Small intestine (tissue), 7 donors: ENCODE results near the gene DMC1. TPM values are rescaled to one million over a fixed set of nuclear protein-coding genes. Genes with fewer than 3 reads are reported as not detected.
A peak's percentile ranks its signal among the peaks of the same experiment; 100 is the strongest.

Experiments
- DNase-seq, 2 donors: peaks; one replicate each; pipeline versions ENCODE4 v3.0.0 to v3.0.0-alpha.2; 2013
- FAIRE-seq: peaks from 2 replicates; lab custom pipeline; 2012; peaks lifted over from hg19 to GRCh38; lab: Jason Lieb, UNC
- H3K27ac ChIP-seq, 3 donors: one replicate each; pipeline ENCODE4 v1.5.1; 2013; ENCODE audit warnings: low read length in 2 of 3, mild to moderate bottlenecking in 2 of 3, control low read depth in 1 of 3, inconsistent platforms in 1 of 3, low read depth in 1 of 3, moderate library complexity in 1 of 3
- H3K27me3 ChIP-seq, 3 donors: one replicate each; pipeline ENCODE4 v1.6.1; 2013; ENCODE audit warnings: low read length in 3 of 3, inconsistent platforms in 1 of 3; ENCODE audit not compliant: control insufficient read depth in 3 of 3, insufficient read depth in 3 of 3
- H3K36me3 ChIP-seq, 3 donors: one replicate each; pipeline ENCODE4 v1.6.1; 2013; ENCODE audit warnings: low read length in 3 of 3, inconsistent platforms in 1 of 3, low read depth in 1 of 3, mild to moderate bottlenecking in 1 of 3, moderate library complexity in 1 of 3; ENCODE audit not compliant: control insufficient read depth in 3 of 3, insufficient read depth in 2 of 3
- H3K4me1 ChIP-seq, 3 donors: one replicate each; pipeline ENCODE4 v1.6.1; 2013; ENCODE audit warnings: low read length in 2 of 3, inconsistent platforms in 1 of 3, low read depth in 1 of 3, mild to moderate bottlenecking in 1 of 3, moderate library complexity in 1 of 3; ENCODE audit not compliant: control insufficient read depth in 3 of 3, insufficient read depth in 2 of 3
- H3K4me3 ChIP-seq, 3 donors: one replicate each; pipeline ENCODE4 v1.5.1; 2013; ENCODE audit warnings: low read length in 3 of 3, control low read depth in 1 of 3, inconsistent platforms in 1 of 3, low read depth in 1 of 3, mild to moderate bottlenecking in 1 of 3, moderate library complexity in 1 of 3
- H3K9me3 ChIP-seq, 2 donors: one replicate each; pipeline ENCODE4 v1.6.1; 2013; ENCODE audit warnings: low read depth in 1 of 2, low read length in 1 of 2; ENCODE audit not compliant: control insufficient read depth in 2 of 2, insufficient read depth in 1 of 2
- WGBS, 3 donors: extraction: QIAGEN DNeasy Blood & Tissue Kit; methylation state at CpG; one replicate each; pipeline ENCODE4 v1.1.7; 2013; 5-methylcytosine and 5-hydroxymethylcytosine counted together
- polyA plus RNA-seq, 4 donors: library from polyadenylated mRNA; stranded (reverse) in 3 of 4; unstranded in 1 of 4; fragments of 200-250 nt in 3 of 4; fragments of 120-200 nt in 1 of 4; gene quantifications; one replicate each; pipeline versions ENCODE4 v1.2.1 to v1.2.3, GENCODE V29; 2013
- donor health status: healthy with polysubstance abuse.
- donor health status: control.
- donor health status: control.
- donor health status: Bipolar disorder and iron deficiency.
- donor health status: healthy.

DMC1 gene
- polyA plus RNA-seq, 4 donors, result 0.70 to 2.1 TPM; not detected in 2

DNA sequence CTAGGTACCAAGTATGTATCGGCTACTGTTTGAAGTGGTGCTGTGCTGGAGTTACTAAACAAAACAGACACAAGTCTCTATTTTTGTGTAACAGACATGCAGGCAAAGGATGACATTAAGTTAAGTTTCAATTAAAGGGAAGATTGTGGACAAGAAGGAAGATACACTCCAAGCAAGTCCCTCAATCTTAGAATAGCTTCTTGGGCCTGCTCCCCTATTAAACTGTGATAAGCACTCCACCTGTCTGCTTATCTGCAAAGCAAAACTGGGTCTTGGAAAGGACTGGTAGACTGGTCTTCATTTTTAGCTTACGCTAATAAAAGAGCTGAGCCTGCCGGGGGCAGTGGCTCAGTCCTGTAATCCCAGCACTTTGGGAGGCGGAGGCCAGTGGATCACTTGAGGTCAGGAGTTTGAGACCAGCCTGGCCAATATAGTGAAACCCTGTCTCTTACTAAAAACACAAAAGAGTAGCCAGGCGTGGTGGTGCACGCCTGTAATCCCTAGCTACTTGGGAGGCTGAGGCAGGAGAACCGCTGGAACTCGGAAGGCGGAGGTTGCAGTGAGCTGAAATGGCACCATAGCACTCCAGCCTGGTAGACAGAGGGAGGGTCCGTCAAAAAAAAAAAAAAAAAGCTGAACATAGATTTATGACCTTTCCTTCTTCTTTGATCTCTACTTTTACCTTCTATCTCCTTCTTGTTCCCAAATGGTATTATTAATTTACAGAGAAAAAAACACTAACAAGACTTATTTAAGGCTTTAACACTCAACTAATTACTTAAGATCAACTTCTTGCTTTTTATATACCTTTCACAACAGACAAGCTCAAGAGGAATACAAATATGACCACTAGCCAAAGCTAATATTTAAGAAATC lies 67.9 kb downstream of the DMC1 start:
- Histone ChIP-seq H3K4me1 (peaks cover 0 to 8% (median 3%) of the 10 kb centered on the region in 3 donors), H3K27ac (no peak overlapping the region), H3K9me3 (peaks cover 0 to 3% of the 10 kb centered on the region in 2 donors), H3K36me3 (peaks cover 13 to 34% (median 17%) of the 10 kb centered on the region in 3 donors), H3K27me3 (no peaks in the 10 kb centered on the region), H3K4me3 (peak overlapping the region in 1 of 3 donors; percentile 1)
- FAIRE-seq, result no peak
- DNase-seq, result no peak
- 82 to 86% (median 83%) methylated on average over 10 of the region's 10 CpGs for WGBS, 3 donors

DNA sequence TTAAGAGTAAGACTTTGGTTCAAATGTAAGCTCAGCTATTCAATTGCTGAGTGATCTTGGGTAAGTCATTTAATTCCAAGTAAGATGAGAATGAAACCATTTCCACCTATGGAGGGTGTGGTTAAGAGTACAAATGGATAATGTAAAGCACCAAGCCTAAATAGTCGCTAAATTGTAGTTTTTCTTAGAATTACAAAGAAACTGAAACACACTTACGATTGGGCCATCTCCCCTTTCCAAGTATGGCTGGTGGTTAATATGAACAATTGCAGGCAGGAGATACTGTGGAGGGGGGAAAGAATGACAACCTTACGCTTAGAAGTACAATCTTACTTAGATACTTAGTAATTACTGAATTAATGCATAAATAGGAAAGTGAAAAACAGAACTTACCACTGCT lies 72.1 kb downstream of the DMC1 start:
- Histone ChIP-seq H3K27me3 (no peaks in the 10 kb centered on the region), H3K9me3 (no peaks in the 10 kb centered on the region), H3K4me3 (no peak overlapping the region), H3K36me3 (peaks cover 24 to 57% (median 45%) of the 10 kb centered on the region in 3 donors), H3K4me1 (peaks cover 0 to 6% (median 0%) of the 10 kb centered on the region in 3 donors), H3K27ac (no peak overlapping the region)
- DNase-seq (no peak), FAIRE-seq (no peak)
- WGBS, 3 donors, result 75 to 83% (median 75%) methylated on average over 3 of the region's 3 CpGs

DNA sequence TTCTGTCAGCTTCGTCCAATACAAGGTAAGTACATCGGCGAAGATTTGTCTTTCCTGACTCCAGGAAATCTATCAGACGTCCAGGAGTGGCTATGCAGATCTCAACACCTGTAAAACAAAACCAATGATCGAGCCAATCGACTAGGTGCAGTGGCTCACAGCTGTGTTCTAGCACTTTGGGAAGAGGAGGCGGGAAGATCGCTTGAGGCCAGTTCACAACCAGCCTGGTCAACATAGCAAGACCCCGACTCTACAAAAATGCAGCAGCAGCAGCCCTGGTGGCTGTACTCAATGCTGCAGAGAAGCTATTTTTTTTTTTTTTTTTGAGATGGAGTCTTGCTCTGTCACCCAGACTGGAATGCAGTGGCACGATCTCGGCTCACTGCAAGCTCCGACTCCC lies 75.0 kb downstream of the DMC1 start:
- 89 to 95% (median 93%) methylated on average over 12 of the region's 12 CpGs for WGBS, 3 donors
- no peaks in the 10 kb centered on the region for H3K9me3 ChIP-seq
- H3K4me3 ChIP-seq, result no peak overlapping the region
- no peak overlapping the region for H3K27ac ChIP-seq
- H3K27me3 ChIP-seq, result no peaks in the 10 kb centered on the region
- H3K4me1 ChIP-seq, result peaks cover 0 to 8% (median 0%) of the 10 kb centered on the region in 3 donors
- H3K36me3 ChIP-seq, result peaks cover 24 to 62% (median 38%) of the 10 kb centered on the region in 3 donors
- DNase-seq, result no peak
- FAIRE-seq, result no peak

DNA sequence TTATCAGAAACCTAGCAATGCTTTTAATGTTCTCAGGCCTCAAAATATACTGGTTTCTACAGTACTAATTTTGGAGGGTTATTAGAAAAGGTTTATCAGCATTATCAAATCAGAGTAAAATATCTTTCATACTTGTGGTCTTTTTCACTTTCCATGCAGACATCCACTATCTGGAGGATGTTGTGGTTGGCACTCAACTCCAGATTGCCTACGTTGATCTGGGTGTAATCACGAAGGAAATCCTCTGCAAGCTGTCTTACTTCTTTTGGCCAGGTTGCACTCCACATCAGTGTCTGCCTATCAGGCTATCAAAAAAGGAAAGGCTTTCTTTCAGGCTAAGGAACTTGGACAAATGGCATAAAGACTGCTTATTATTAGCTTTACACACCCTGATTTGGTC lies 75.5 kb downstream of the DMC1 start:
- Histone ChIP-seq H3K9me3 (no peaks in the 10 kb centered on the region), H3K4me3 (no peak overlapping the region), H3K4me1 (peaks cover 0 to 8% (median 0%) of the 10 kb centered on the region in 3 donors), H3K36me3 (peaks cover 28 to 63% (median 43%) of the 10 kb centered on the region in 3 donors), H3K27me3 (no peaks in the 10 kb centered on the region), H3K27ac (no peak overlapping the region)
- no peak for FAIRE-seq
- WGBS, 3 donors, result 52 to 78% (median 57%) methylated on average over 2 of the region's 2 CpGs
- DNase-seq, result no peak

DNA sequence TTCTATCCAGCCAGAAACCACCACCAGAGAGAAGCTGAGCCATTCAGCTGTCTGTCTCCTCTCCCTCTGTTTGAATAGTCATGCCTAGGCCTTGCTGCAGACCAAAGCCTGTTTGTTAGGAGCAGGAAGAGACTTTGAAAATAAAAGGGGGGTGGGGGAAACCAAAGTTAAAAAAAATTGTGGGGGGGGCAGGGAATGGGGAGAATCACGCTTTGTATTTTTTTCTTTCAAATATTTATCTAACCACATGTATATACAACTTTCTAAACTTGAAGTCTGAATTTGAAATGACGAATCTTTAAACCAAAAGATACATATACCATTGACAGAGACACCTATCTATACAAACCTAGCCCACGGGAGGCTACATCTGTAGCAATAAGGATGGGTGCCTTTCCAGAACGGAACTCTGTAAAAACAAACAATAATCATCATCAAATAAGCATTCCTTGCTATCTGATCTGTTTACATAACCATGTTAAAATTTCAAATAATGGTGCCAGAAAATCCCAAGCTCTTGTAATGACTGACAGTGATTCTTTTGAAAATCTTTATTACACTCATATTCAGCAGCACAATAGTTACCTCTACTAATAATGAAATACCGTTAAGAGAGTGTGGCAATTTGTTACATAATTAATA lies 78.2 kb downstream of the DMC1 start:
- Histone ChIP-seq H3K4me1 (peaks cover 0 to 8% (median 0%) of the 10 kb centered on the region in 3 donors), H3K9me3 (no peaks in the 10 kb centered on the region), H3K27me3 (no peaks in the 10 kb centered on the region), H3K36me3 (peaks cover 24 to 64% (median 45%) of the 10 kb centered on the region in 3 donors), H3K27ac (peak overlapping the region in 1 of 3 donors; percentile 6), H3K4me3 (no peak overlapping the region)
- FAIRE-seq, result no peak
- 56 to 63% (median 59%) methylated on average over 5 of the region's 5 CpGs for WGBS, 3 donors
- DNase-seq, result no peak

DNA sequence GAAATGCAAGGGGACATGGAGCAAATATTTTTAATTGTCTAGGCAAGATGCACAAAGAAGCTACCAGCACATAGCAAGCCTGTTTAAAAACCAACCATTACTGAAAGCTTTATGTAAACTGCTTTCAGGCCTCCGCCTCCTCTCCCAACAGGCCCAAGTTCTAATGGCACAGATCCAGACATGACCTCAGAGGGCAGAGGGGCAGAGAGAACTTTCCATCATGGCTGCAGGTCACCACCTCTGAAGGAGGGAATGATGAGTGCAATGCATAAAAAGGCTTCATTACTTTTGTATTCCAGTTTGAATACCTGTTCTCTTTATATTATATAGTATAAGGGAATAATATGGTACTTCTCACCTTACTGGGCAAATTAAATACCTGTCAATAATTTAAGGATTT lies 79.1 kb downstream of the DMC1 start:
- H3K27ac ChIP-seq, result peak overlapping the region; percentile 15 to 45 (median 27)
- DNase-seq, result peak; percentile 80 to 93
- peaks cover 0 to 8% (median 0%) of the 10 kb centered on the region in 3 donors for H3K4me1 ChIP-seq
- no peak for FAIRE-seq
- no peaks in the 10 kb centered on the region for H3K27me3 ChIP-seq
- peaks cover 25 to 65% (median 47%) of the 10 kb centered on the region in 3 donors for H3K36me3 ChIP-seq
- no peaks in the 10 kb centered on the region for H3K9me3 ChIP-seq
- no peak overlapping the region for H3K4me3 ChIP-seq
- 35 to 63% (median 41%) methylated on average over 1 of the region's 1 CpG for WGBS, 3 donors

DNA sequence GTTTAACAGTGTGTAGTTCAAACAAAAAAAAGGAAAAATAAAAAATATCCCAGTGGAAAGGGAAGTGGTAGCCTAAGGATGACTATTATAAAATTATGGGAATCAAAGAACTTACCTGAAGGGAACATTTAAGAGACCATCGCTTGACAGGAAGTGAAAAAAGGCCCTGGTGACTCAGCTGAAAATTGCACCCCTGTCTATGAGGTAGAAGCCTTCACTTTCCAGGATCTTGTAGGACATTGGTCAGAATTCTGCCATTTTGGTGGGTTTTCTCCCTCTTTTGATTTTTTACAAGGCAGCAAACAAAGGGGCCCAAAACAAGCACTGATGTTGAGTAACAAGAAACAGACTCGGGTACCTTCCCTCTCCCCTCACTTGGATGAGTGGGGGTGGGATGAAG lies 79.5 kb downstream of the DMC1 start:
- H3K9me3 ChIP-seq, result no peaks in the 10 kb centered on the region
- FAIRE-seq (no peak), DNase-seq (no peak)
- H3K4me3 ChIP-seq, result no peak overlapping the region
- H3K4me1 ChIP-seq, result peaks cover 0 to 8% (median 0%) of the 10 kb centered on the region in 3 donors
- 35 to 56% (median 42%) methylated on average over 2 of the region's 2 CpGs for WGBS, 3 donors
- peak overlapping the region; percentile 15 to 45 (median 27) for H3K27ac ChIP-seq
- peaks cover 27 to 64% (median 49%) of the 10 kb centered on the region in 3 donors for H3K36me3 ChIP-seq
- no peaks in the 10 kb centered on the region for H3K27me3 ChIP-seq

DNA sequence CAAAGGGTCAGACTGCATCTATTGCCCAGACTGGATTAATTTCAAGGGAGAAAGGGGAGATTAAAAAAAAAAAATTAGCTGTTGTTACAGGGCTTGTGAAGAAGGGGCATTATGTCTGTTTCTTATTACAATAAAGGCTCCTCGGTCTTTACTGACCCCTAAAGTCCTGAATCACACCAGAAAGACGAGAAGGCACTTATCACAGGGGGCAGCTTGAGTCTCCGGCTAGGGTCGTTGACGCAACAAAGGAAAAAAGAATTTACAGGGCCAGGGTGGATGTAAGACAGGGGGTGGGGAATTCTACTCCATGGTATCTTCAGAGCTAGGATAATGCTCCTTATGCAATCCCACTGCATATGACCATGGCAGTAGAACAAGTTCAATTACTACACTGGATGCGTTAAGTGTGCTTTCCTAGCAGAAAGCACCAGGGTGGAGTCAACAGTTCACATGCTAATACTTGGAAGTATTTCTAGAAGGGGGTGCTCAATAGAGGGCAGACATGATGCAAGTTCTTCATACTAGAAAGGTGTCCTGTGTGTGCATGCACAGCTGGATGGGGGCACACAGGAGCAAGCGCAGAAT lies 80.3 kb downstream of the DMC1 start:
- Histone ChIP-seq H3K4me3 (no peak overlapping the region), H3K27me3 (no peaks in the 10 kb centered on the region), H3K4me1 (peaks cover 0 to 8% (median 0%) of the 10 kb centered on the region in 3 donors), H3K36me3 (peaks cover 28 to 55% (median 52%) of the 10 kb centered on the region in 3 donors), H3K9me3 (no peaks in the 10 kb centered on the region), H3K27ac (no peak overlapping the region)
- FAIRE-seq (no peak), DNase-seq (no peak)
- 85 to 91% (median 89%) methylated on average over 7 of the region's 7 CpGs for WGBS, 3 donors
